HG03354 (cell line): ENCODE results near the gene FUT7.

Source experiments
- ATAC-seq: cut with Tn5 transposase; IDR thresholded peaks from one replicate; pipeline ENCODE4 v1.9.1; 2021; ENCODE audit warnings: mild to moderate bottlenecking; ENCODE audit not compliant: unreplicated experiment, poor library complexity, severe bottlenecking

Gene FUT7

GRCh38 chr9:136990242-136990911, 41.5 kb downstream of the FUT7 start:
- no peak for ATAC-seq

DNA sequence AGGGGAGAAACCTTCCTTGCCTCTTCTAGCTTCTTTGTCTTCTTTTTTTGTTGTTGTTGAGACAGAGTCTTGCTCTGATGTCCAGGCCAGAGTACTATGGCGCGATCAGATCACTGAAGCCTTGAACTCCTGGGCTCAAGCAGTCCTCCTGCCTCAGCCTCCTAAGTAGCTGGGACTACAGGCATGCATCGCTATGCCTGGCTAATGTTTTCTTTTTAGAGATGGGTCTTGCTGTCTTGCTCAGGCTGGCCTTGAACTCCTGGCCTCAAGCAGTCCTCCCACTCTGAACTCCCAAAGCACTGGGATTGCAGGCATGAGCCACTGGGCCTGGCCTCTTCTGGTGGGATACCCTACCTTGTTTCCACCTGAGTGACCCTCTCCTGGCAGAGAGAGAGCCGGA, 43.0 kb downstream of the FUT7 start:
- ATAC-seq: no peak

GRCh38 chr9:136985853-136986252, 46.0 kb downstream of the FUT7 start:
- no peak for ATAC-seq

- ATAC-seq: no peak
Observed at GRCh38 chr9:136985027-136985602, 46.8 kb downstream of the FUT7 start.

DNA sequence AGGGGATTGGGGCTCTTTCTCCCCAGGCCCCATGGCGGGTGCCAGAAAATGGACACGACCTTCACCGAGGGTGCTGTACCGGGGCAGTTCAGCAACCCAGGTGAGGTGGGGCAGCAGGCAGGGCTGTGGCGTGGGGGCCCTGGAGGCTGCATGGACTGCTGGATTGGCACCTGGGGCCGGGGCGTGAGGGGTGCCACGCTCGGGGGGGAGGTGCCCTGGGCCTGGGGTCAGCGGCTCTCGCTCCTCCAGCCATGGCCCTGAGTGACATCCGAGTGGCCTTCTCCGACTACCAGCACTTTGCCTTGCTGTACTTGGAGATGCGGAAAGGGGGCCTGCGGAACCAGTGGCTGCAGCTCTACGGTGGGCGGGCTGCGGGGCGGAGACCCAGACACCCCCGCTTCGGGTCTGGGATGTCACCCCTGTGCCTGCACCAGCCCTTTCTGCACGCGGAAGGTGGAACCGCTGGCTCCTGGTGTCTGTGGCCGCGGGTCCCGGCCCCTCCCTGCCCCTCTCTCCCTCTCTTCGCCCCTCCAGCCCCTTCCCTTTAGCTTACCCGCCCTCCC, 47.3 kb downstream of the FUT7 start:
- ATAC-seq: no peak

DNA sequence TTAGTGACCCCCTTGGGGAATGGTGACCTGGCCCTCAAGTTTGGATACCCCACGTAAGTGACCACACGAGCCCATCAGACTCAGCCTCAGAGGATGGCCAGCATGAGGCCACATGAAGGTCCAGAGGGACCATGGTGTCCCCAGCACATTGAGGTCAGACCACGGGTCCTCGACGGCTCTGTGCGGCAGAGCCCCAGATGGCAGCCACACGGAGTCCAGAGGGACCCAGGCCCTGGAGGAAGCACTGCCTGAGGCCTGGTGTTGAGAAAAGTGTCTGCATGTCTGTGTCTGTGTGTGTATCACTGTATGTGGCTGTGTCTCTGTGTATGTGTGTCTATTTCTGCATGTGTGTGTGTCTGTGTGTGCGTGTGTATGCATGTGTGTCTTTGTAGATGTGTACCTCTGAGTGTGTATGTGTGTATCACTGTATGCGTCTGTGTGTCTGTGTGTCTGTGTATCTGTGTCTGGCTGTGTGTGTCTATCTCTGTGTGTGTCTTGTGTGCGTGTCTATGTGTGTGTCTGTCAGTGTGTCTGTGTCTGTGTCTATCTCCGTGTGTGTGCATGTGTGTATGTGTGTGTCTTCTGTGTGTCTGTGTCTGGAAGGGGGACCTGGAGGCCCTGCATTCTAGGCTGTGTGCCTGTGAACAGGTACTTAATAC, 48.1 kb downstream of the FUT7 start:
- no peak for ATAC-seq

- ATAC-seq: no peak
Observed at GRCh38 chr9:136983167-136983566, 48.7 kb downstream of the FUT7 start.

DNA sequence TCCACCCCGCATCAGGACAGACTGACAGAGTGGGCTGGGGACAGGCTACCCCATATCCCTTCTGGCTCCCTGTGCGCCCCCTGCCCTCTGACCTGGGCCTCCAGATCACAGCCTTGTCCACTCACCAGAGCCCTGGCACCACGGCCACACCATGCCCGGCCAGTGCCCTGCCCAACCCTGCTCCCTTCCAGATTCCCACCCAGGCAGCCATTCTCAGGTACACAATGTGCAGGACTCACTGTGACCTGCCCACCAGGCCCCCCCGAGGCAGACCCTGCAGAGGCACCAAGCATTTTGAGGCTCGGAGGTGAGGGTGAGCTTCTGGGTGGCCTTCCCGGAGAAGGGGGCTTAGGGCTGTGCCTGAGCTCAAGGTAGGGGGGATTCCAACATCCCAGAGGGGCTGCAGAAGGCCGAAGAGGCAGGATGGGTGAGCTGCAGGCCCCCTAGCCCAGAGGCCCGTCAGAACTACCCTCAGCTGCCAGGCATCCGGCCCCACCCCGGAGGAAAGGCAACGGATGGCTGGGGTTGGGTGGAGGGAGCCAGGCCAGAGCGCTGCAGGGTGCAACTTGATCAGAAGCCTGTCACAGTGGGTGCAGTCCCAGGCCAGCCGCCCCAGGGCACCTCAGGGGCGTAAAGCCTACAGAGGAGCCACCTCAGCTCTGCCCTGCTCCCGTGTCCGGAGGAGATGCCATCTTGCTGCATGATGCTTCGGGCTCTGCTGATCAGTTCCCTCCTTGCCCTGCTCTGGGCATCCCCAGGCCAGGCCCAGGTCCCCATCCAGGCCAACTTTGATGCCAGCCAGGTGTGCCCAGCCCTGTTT, 49.4 kb downstream of the FUT7 start, which contains the start of gene LCNL1:
Gene LCNL1, plus strand, starts transcription at position 762 of the 820 bp plus-strand sequence. CDS start 594 bp downstream, outside the sequence.
- ATAC-seq: no peak

- no peak for ATAC-seq
Observed at GRCh38 chr9:136981588-136982231, 50.2 kb downstream of the FUT7 start.

DNA sequence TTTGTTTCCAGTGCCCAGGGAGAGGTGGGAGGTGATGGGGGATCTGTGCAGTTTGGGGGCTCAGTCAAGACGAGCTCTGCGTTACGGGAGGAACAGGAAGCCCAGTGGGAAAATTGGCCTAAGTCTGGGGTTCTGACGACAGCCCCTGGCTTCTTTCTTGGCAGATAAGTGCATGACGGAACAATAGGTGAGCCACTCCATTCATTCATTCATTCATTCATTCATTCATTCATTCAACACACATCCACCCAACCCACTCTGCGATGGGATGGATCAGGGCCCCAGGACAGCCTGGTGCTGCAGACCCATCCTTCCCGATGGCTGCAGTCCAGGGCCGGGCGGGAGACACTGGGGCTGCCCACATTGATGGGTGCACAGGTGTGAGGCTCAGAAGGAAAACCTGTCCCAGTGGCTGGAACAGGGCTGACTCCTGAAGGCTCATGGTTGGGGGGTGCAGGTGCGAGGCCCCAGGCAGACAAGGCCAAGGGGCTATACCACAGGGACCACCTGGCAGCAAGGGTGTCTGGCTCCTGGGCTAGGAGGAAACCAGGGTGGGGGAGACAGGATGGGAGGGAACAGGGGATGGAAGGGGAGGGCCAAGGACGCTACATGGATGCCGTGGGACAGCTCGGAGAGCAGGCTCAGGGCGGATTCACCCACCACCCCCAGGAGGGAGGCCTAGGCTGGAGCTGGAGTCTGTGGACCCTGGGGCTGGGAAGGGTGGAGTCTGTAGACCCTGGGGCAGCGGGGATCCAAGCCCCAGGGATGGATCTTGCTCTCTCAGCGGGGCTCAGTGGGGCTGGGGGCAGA, 51.0 kb downstream of the FUT7 start:
- no peak for ATAC-seq
